Lung (tissue), 12 donors: ENCODE data around the gene RAB11FIP3. TPM values are rescaled to one million over a fixed set of nuclear protein-coding genes. Genes with fewer than 3 reads are reported as not detected.

ENCODE experiments used
- ATAC-seq: fragments of 200-7000 bp; cut with Tn5 transposase; one replicate; pipeline ENCODE4 v1.9.1; 2020; ENCODE audit warnings: moderate number of reproducible peaks; ENCODE audit not compliant: insufficient read depth, low FRiP score
- DNase-seq, 3 donors: peaks; one replicate each; pipeline ENCODE4 v3.0.0-alpha.2; 2013 to 2017
- H3K27ac ChIP-seq, 2 donors: one replicate each; pipeline ENCODE4 v1.5.1; 2013; ENCODE audit warnings: mild to moderate bottlenecking in 2 of 2, moderate library complexity in 2 of 2, control low read depth in 1 of 2, inconsistent platforms in 1 of 2, low read depth in 1 of 2, low read length in 1 of 2
- H3K27me3 ChIP-seq, 3 donors: one replicate each; pipeline ENCODE4 v1.5.1; 2013; ENCODE audit warnings: low read length in 2 of 3; ENCODE audit not compliant: control insufficient read depth in 3 of 3, insufficient read depth in 3 of 3
- H3K36me3 ChIP-seq, 4 donors: one replicate each; pipeline ENCODE4 v1.5.1; 2013; ENCODE audit warnings: low read length in 4 of 4, mild to moderate bottlenecking in 1 of 4, moderate library complexity in 1 of 4; ENCODE audit not compliant: control insufficient read depth in 4 of 4, insufficient read depth in 4 of 4
- H3K4me1 ChIP-seq, 5 donors: one replicate each; pipeline ENCODE4 v1.5.1; 2013; ENCODE audit warnings: low read length in 5 of 5, mild to moderate bottlenecking in 2 of 5, moderate library complexity in 1 of 5; ENCODE audit not compliant: control insufficient read depth in 5 of 5, insufficient read depth in 5 of 5
- H3K4me3 ChIP-seq: one replicate; pipeline ENCODE4 v1.5.1; 2013; ENCODE audit warnings: mild to moderate bottlenecking, control low read depth, moderate library complexity
- H3K9ac ChIP-seq, 2 donors: one replicate each; pipeline ENCODE4 v1.5.1; 2013; ENCODE audit warnings: low read length in 2 of 2, control low read depth in 1 of 2; ENCODE audit not compliant: insufficient read depth in 1 of 2
- H3K9me3 ChIP-seq, 4 donors: one replicate each; pipeline ENCODE4 v1.5.1; 2013; ENCODE audit warnings: low read length in 3 of 4, mild to moderate bottlenecking in 1 of 4, moderate library complexity in 1 of 4; ENCODE audit not compliant: control insufficient read depth in 4 of 4, insufficient read depth in 3 of 4
- WGBS, 2 donors: extraction: QIAGEN DNeasy Blood & Tissue Kit; methylation state at CpG; one replicate each; pipeline ENCODE4 v1.1.7; 2013; 5-methylcytosine and 5-hydroxymethylcytosine counted together
- polyA plus RNA-seq, 2 donors: library from polyadenylated mRNA; stranded (reverse); fragments of 200-250 nt; gene quantifications; one replicate each; pipeline ENCODE4 v1.2.1, GENCODE V29; 2013
- total RNA-seq, 2 donors: library from RNA; depleted of rRNA in 1 of 2; stranded (reverse); fragments of >200 nt in 1 of 2; gene quantifications; one replicate each; pipeline ENCODE4 v1.2.1, GENCODE V29; 2014 to 2021
- TF ChIP-seq, protein P1 (sequence below): IDR thresholded peaks from 2 replicates; pipeline ENCODE4 v1.5.1; 2012; ENCODE audit warnings: mild to moderate bottlenecking; ENCODE audit errors: control extremely low read depth, extremely low read depth
- donor health status: control.
- donor health status: control.
- donor health status: Bipolar disorder and iron deficiency.
- donor health status: healthy.
- donor health status: DM: yes; HTN: yes; CAD: no.

Gene RAB11FIP3
- total and polyA plus RNA-seq, 4 donors = 20.7 to 38.3 (median 21.5) TPM

DNA sequence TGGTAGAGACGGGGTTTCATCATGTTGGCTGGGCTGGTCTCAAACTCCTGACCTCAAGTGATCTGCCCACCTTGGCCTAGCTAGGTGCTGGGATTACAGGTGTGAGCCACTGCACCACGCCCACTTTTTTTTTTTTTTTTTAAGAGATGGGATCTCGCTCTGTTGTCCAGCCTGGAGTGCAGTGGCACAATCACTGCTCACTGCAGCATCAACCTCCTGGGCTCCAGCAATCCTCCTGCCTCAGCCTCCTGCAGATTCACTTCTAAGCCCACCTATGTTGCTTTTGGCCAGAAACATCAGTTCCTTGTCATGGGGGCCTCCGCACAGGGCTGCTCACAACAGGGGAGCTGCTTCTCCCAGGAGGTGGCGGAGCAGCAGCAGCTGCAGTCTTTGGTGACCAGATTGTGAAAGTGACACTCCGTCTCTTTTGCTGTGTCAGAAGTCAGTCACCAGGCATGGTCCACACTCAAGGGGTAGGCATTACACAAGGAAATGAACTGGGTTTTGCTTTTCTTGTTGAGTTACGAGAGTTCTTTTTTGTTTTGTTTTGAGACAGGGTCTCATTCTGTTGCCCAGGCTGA lies 32.9 kb upstream of the RAB11FIP3 start:
- ATAC-seq (no peak), DNase-seq (no peak)
- no peaks in the 10 kb centered on the region for H3K9me3 ChIP-seq
- H3K4me3 ChIP-seq = no peak overlapping the region
- H3K27ac ChIP-seq = no peak overlapping the region
- H3K27me3 ChIP-seq = no peaks in the 10 kb centered on the region
- no peak overlapping the region for H3K9ac ChIP-seq
- H3K4me1 ChIP-seq = peaks cover 0 to 11% (median 2%) of the 10 kb centered on the region in 5 donors
- TF ChIP-seq, protein P1, sequence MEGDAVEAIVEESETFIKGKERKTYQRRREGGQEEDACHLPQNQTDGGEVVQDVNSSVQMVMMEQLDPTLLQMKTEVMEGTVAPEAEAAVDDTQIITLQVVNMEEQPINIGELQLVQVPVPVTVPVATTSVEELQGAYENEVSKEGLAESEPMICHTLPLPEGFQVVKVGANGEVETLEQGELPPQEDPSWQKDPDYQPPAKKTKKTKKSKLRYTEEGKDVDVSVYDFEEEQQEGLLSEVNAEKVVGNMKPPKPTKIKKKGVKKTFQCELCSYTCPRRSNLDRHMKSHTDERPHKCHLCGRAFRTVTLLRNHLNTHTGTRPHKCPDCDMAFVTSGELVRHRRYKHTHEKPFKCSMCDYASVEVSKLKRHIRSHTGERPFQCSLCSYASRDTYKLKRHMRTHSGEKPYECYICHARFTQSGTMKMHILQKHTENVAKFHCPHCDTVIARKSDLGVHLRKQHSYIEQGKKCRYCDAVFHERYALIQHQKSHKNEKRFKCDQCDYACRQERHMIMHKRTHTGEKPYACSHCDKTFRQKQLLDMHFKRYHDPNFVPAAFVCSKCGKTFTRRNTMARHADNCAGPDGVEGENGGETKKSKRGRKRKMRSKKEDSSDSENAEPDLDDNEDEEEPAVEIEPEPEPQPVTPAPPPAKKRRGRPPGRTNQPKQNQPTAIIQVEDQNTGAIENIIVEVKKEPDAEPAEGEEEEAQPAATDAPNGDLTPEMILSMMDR = no peak
- H3K36me3 ChIP-seq = no peaks in the 10 kb centered on the region
- 57 to 85% methylated on average over 7 of the region's 7 CpGs for WGBS, 2 donors

DNA sequence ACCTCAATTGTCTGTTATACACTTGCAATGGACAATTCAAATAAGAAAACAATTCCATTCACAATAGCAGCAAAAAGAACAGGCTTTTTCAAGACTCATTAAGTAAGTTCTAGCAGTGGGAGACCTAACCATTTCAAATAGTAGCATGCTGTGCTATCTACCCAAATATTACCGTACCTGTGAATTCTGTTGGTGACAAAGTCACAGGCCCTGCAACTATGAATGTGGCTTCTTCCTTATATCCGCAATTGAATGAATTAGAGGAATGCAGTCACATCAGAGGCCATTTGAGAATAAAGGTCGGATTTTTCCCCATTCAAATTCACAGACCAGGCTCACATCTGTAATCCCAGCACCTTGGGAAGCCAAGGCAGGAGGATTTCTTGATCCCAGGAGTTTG lies 29.2 kb upstream of the RAB11FIP3 start:
- H3K27ac ChIP-seq = no peak overlapping the region

DNA sequence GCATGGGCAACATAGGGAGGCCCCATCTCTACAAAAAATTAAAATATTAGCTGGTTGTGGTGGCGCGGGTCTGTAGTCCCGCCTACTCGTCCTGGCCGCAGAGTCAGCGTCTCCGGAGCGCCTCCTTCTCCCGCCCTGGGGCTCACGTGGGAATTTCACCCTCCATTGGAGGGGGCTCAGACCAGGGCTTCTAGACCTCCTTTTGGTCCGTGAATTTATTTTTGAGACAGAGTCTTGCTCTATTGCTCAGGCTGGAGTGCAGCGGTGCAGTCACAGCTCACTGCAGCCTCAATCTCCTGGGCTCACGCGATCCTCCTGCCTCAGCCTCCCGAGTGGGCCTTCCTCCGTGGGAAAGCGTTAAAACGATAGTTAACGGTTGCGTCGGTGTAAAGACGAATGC lies 28.8 kb upstream of the RAB11FIP3 start:
- Histone ChIP-seq H3K27me3 (no peaks in the 10 kb centered on the region), H3K9me3 (no peaks in the 10 kb centered on the region), H3K4me1 (peaks cover 0 to 17% (median 0%) of the 10 kb centered on the region in 5 donors), H3K4me3 (peak overlapping the region; percentile 10), H3K9ac (peak overlapping the region in 1 of 2 donors; percentile 50), H3K36me3 (peaks cover 0 to 8% (median 0%) of the 10 kb centered on the region in 4 donors), H3K27ac (peak overlapping the region in 1 of 2 donors; percentile 40)
- DNase-seq (peak; percentile 82 to 84 (median 82)), ATAC-seq (no peak)
- 1 to 3% methylated on average over 22 of the region's 22 CpGs for WGBS, 2 donors
- TF ChIP-seq, protein P1 = no peak

More for the DNA sequence above, 29.2 kb upstream of the RAB11FIP3 start:
- no peaks in the 10 kb centered on the region for H3K27me3 ChIP-seq
- TF ChIP-seq, protein P1 = no peak
- 25 to 31% methylated on average over 3 of the region's 3 CpGs for WGBS, 2 donors
- no peak overlapping the region for H3K9ac ChIP-seq
- no peak for ATAC-seq
- peaks cover 0 to 17% (median 0%) of the 10 kb centered on the region in 5 donors for H3K4me1 ChIP-seq
- no peak for DNase-seq
- H3K4me3 ChIP-seq = no peak overlapping the region
- peaks cover 0 to 8% (median 0%) of the 10 kb centered on the region in 4 donors for H3K36me3 ChIP-seq
- H3K9me3 ChIP-seq = no peaks in the 10 kb centered on the region
